ENCODE data around the gene BRINP3.

The BRINP3 gene

GRCh38 chr1:190338829-190339228 lies 138.8 kb downstream of the BRINP3 start:
- DNase-seq (no peak), ATAC-seq (replicated peaks) (no peak)
- H3K27me3 Mint-ChIP-seq: no peaks in the 10 kb centered on the region
- H3K36me3 Mint-ChIP-seq (ENCODE audit: insufficient read depth): no peaks in the 10 kb centered on the region
- no peak overlapping the region for H3K27ac Mint-ChIP-seq
- H3K9me3 Mint-ChIP-seq: peaks cover 3 to 12% of the 10 kb centered on the region in 2 donors
- no peak overlapping the region for H3K4me3 Mint-ChIP-seq
- no peaks in the 10 kb centered on the region for H3K4me1 Mint-ChIP-seq (ENCODE audit: low read depth in 2 of 2)

GRCh38 chr1:190328871-190329270 lies 148.8 kb downstream of the BRINP3 start:
- ATAC-seq (replicated peaks) (no peak), DNase-seq (no peak)
- H3K36me3 Mint-ChIP-seq (ENCODE audit: insufficient read depth): no peaks in the 10 kb centered on the region
- peaks cover 5 to 10% of the 10 kb centered on the region in 2 donors for H3K9me3 Mint-ChIP-seq
- H3K27me3 Mint-ChIP-seq: no peaks in the 10 kb centered on the region
- H3K27ac Mint-ChIP-seq: no peak overlapping the region
- H3K4me1 Mint-ChIP-seq (ENCODE audit: low read depth in 2 of 2): no peaks in the 10 kb centered on the region
- H3K4me3 Mint-ChIP-seq: no peak overlapping the region

GRCh38 chr1:190328361-190328760 lies 149.3 kb downstream of the BRINP3 start:
- ATAC-seq (replicated peaks) (no peak), DNase-seq (no peak)
- Mint-ChIP-seq H3K9me3 (peaks cover 5 to 10% of the 10 kb centered on the region in 2 donors), H3K36me3 (ENCODE audit: insufficient read depth) (no peaks in the 10 kb centered on the region), H3K27ac (no peak overlapping the region), H3K27me3 (no peaks in the 10 kb centered on the region), H3K4me3 (no peak overlapping the region), H3K4me1 (ENCODE audit: low read depth in 2 of 2) (no peaks in the 10 kb centered on the region)

- H3K9me3 Mint-ChIP-seq: peaks cover 5 to 6% of the 10 kb centered on the region in 2 donors
These were observed 150.4 kb downstream of the BRINP3 start for GRCh38 chr1:190327271-190327670.

DNA sequence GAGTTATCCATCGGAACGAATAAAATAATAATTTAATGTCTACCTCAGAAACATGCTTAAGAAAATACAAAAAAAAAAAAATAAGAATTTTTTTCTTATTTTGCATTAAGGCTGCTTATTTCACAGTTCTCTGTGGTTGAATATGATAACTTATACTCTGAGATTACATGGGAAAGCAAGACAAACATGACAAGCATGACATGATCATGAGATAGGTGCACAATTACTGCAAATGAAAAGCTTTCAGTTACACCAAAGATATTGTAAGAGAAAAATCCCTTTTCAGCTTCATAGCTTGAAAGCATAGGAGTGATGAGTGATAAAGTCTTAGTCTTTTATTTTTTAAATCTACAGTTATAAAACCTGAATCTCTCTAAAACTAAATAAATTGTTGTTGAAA lies 154.1 kb downstream of the BRINP3 start:
- no peak for DNase-seq
- peaks cover 3% of the 10 kb centered on the region for H3K36me3 Mint-ChIP-seq (ENCODE audit: insufficient read depth)
- H3K4me1 Mint-ChIP-seq (ENCODE audit: low read depth in 2 of 2): no peaks in the 10 kb centered on the region
- H3K27ac Mint-ChIP-seq: no peak overlapping the region
- peaks cover 2 to 4% of the 10 kb centered on the region in 2 donors for H3K9me3 Mint-ChIP-seq
- H3K4me3 Mint-ChIP-seq: no peak overlapping the region
- no peaks in the 10 kb centered on the region for H3K27me3 Mint-ChIP-seq
- ATAC-seq (replicated peaks): no peak

More at GRCh38 chr1:190327271-190327670, 150.4 kb downstream of the BRINP3 start:
- DNase-seq (no peak), ATAC-seq (replicated peaks) (no peak)
- Mint-ChIP-seq H3K4me1 (ENCODE audit: low read depth in 2 of 2) (no peaks in the 10 kb centered on the region), H3K36me3 (ENCODE audit: insufficient read depth) (peaks cover under 1% of the 10 kb centered on the region), H3K27me3 (no peaks in the 10 kb centered on the region), H3K27ac (no peak overlapping the region), H3K4me3 (no peak overlapping the region)

DNA sequence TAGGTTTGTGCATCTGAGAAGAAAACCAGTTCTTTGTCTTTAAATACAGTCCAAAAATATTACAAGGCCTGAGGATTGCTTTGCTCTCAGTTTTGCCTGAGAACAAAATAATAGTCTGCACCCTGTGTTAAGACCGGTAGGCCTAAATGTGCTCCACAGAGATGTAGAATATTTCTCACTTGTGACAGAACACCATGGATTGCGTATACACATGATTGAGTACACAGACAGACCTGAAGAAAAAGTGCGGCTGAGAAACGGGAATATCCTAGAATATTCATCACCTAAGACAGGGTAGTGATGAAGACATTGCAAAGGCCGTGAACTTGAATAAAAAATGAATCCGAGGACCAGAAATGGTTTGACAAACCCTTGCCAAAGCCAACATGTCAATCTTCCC lies 155.4 kb downstream of the BRINP3 start:
- Mint-ChIP-seq H3K4me1 (ENCODE audit: low read depth in 2 of 2) (no peaks in the 10 kb centered on the region), H3K9me3 (peaks cover 0 to 1% of the 10 kb centered on the region in 2 donors), H3K27me3 (no peaks in the 10 kb centered on the region), H3K4me3 (no peak overlapping the region), H3K27ac (no peak overlapping the region), H3K36me3 (ENCODE audit: insufficient read depth) (peaks cover 3% of the 10 kb centered on the region)
- ATAC-seq (replicated peaks) (no peak), DNase-seq (no peak)

DNA sequence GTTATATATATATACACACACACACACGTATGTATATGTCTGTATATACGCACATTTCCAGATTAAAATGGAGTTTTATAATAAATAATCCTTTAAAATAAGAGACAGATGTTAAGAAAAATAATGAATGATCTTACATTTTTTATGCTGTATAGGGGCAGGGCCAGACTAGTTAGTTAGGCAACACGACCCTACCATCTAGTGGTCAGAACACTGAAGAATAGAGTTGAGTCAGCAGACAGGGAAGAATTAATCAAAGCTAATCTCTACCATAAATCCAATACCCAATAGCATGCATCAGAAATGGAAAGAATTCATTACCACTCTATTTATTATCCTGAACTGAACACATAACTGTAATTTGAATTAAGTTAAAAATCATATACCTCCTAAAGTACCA lies 156.7 kb downstream of the BRINP3 start:
- no peaks in the 10 kb centered on the region for H3K4me1 Mint-ChIP-seq (ENCODE audit: low read depth in 2 of 2)
- no peak for ATAC-seq (replicated peaks)
- H3K27me3 Mint-ChIP-seq: no peaks in the 10 kb centered on the region
- DNase-seq: no peak
- H3K36me3 Mint-ChIP-seq (ENCODE audit: insufficient read depth): peaks cover 3% of the 10 kb centered on the region
- no peak overlapping the region for H3K27ac Mint-ChIP-seq
- H3K4me3 Mint-ChIP-seq: no peak overlapping the region
- H3K9me3 Mint-ChIP-seq: no peaks in the 10 kb centered on the region

GRCh38 chr1:190312763-190313162 lies 164.9 kb downstream of the BRINP3 start:
- no peak overlapping the region for H3K4me3 Mint-ChIP-seq
- H3K4me1 Mint-ChIP-seq (ENCODE audit: low read depth in 2 of 2): no peaks in the 10 kb centered on the region
- H3K9me3 Mint-ChIP-seq: peaks cover 8 to 12% of the 10 kb centered on the region in 2 donors
- no peak overlapping the region for H3K27ac Mint-ChIP-seq
- H3K27me3 Mint-ChIP-seq: no peaks in the 10 kb centered on the region
- H3K36me3 Mint-ChIP-seq (ENCODE audit: insufficient read depth): no peaks in the 10 kb centered on the region
- DNase-seq: no peak
- no peak for ATAC-seq (replicated peaks)

DNA sequence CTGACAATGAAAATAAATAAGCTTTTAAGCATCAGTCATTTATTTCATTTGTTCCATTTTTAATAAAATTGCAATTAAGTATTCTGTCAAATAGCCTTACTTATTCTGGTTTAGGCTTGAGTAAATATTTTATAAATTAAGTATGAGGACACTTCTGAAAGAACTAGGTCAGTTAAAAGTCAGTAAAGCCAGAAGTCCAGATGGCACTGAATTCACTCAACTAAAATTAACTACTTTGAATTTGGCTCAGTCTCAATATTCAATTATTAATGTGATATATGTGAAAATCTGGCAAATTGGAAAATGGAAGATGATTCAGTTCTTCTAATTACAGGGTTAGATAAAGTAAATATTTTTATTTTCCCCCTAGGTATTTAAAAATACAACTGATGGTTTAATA lies 174.2 kb downstream of the BRINP3 start:
- DNase-seq (no peak), ATAC-seq (replicated peaks) (no peak)
- Mint-ChIP-seq H3K27ac (no peak overlapping the region), H3K9me3 (peaks cover 7 to 17% of the 10 kb centered on the region in 2 donors), H3K27me3 (no peaks in the 10 kb centered on the region), H3K36me3 (ENCODE audit: insufficient read depth) (no peaks in the 10 kb centered on the region), H3K4me1 (ENCODE audit: low read depth in 2 of 2) (no peaks in the 10 kb centered on the region), H3K4me3 (no peak overlapping the region)

DNA sequence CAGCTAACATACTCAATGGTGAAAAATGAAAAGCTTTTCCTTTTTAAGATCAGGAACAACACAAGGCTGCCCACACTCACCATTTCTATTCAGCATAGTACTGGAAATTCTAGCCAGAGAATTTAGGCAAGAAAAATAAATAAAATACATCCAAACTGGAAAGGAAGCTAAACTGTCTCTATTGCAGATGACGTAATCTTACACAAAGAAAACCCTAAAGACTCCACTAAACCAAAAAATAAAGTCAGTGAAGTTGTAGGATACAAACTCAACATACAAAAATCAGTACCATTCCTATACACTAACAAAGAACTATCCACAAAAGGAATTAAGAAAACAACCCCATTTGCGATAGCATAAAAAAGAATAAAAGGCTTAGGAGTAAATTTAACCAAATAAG lies 181.2 kb downstream of the BRINP3 start:
- ATAC-seq (replicated peaks) (no peak), DNase-seq (no peak)
- H3K4me1 Mint-ChIP-seq (ENCODE audit: low read depth in 2 of 2): no peaks in the 10 kb centered on the region
- no peaks in the 10 kb centered on the region for H3K27me3 Mint-ChIP-seq
- no peaks in the 10 kb centered on the region for H3K36me3 Mint-ChIP-seq (ENCODE audit: insufficient read depth)
- H3K9me3 Mint-ChIP-seq: peaks cover 11% of the 10 kb centered on the region in 2 donors
- no peak overlapping the region for H3K27ac Mint-ChIP-seq
- no peak overlapping the region for H3K4me3 Mint-ChIP-seq

DNA sequence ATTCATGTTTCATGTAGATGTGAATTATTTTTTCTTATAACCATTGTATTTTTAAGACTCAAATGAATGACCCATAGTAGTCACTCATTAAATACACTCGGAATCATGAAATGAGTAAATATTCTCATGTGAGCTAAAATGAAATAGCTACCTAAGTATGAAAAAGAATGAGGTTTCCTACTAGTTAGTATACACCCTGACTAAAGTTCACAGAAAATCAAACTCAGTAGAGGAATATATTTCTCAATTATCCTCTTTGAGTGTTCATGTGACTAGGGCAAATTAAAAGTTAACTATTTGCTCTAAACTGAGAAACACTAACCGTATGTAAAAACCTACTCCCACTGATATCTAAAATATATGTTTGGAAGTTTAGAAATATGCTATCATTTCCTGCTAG lies 187.8 kb downstream of the BRINP3 start:
- DNase-seq: no peak
- no peak for ATAC-seq (replicated peaks)
- Mint-ChIP-seq H3K36me3 (ENCODE audit: insufficient read depth) (no peaks in the 10 kb centered on the region), H3K9me3 (peaks cover 0 to 6% of the 10 kb centered on the region in 2 donors), H3K27me3 (no peaks in the 10 kb centered on the region), H3K4me3 (no peak overlapping the region), H3K4me1 (ENCODE audit: low read depth in 2 of 2) (no peaks in the 10 kb centered on the region), H3K27ac (no peak overlapping the region)

DNA sequence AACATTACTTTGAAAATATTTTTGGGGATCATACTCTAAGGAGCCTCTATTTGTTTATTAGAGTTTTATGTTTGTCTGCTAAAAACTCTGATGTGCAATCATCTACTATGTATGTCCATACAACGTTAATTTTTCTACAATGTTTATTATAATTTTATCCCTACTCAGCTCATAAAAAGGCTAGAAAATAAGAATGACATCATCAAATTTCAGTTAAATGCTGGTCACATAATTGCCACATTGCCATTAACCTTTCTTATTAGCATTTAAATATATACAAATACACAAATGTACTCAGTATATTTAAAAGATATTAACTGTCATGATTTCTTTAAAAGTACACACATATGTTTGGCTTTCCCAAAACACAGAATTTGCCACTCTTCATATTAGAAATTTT lies 191.6 kb downstream of the BRINP3 start:
- Mint-ChIP-seq H3K27me3 (no peaks in the 10 kb centered on the region), H3K9me3 (peaks cover 0 to 2% of the 10 kb centered on the region in 2 donors), H3K4me3 (no peak overlapping the region), H3K36me3 (ENCODE audit: insufficient read depth) (no peaks in the 10 kb centered on the region), H3K27ac (no peak overlapping the region), H3K4me1 (ENCODE audit: low read depth in 2 of 2) (no peaks in the 10 kb centered on the region)
- ATAC-seq (replicated peaks): no peak
- no peak for DNase-seq

GRCh38 chr1:190277107-190277506 lies 200.6 kb downstream of the BRINP3 start:
- ATAC-seq (replicated peaks) (no peak), DNase-seq (no peak)
- Mint-ChIP-seq H3K4me1 (ENCODE audit: low read depth in 2 of 2) (no peaks in the 10 kb centered on the region), H3K4me3 (no peak overlapping the region), H3K36me3 (ENCODE audit: insufficient read depth) (no peaks in the 10 kb centered on the region), H3K27me3 (no peaks in the 10 kb centered on the region), H3K27ac (no peak overlapping the region), H3K9me3 (peaks cover 8% of the 10 kb centered on the region in 2 donors)

GRCh38 chr1:190274721-190275120 lies 202.9 kb downstream of the BRINP3 start:
- Mint-ChIP-seq H3K4me1 (ENCODE audit: low read depth in 2 of 2) (no peaks in the 10 kb centered on the region), H3K4me3 (no peak overlapping the region), H3K9me3 (peaks cover 4 to 6% of the 10 kb centered on the region in 2 donors), H3K27me3 (no peaks in the 10 kb centered on the region), H3K36me3 (ENCODE audit: insufficient read depth) (no peaks in the 10 kb centered on the region), H3K27ac (no peak overlapping the region)
- no peak for DNase-seq
- no peak for ATAC-seq (replicated peaks)

DNA sequence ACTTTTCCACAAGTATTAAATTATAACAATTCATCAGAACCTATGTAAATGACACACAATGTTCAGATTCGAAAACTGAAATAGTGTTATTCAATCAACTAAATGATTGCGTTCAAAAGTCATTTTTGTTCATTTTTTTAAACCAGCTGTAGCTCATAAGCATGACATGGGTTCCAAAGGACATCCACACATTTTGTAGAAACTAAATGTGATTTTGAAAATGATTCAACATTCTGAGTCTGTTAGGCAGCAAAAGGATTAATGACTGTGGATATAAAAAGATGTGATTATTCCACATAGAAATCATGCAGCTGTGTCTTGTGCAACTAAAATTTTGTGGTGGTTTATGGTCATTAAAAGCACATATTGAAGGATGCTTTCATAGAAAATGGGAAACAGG lies 204.5 kb downstream of the BRINP3 start:
- Mint-ChIP-seq H3K27ac (no peak overlapping the region), H3K27me3 (no peaks in the 10 kb centered on the region), H3K36me3 (ENCODE audit: insufficient read depth) (no peaks in the 10 kb centered on the region), H3K4me3 (no peak overlapping the region), H3K4me1 (ENCODE audit: low read depth in 2 of 2) (no peaks in the 10 kb centered on the region), H3K9me3 (peaks cover 1 to 10% of the 10 kb centered on the region in 2 donors)
- DNase-seq (no peak), ATAC-seq (replicated peaks) (no peak)
